Measurements from ENCODE around the gene PCDHB11.
"Not testable (repeated sequence)": the region's sequence is repeated elsewhere in the genome, so short reads cannot be mapped to it uniquely, and the experiment has no call there.

DNA sequence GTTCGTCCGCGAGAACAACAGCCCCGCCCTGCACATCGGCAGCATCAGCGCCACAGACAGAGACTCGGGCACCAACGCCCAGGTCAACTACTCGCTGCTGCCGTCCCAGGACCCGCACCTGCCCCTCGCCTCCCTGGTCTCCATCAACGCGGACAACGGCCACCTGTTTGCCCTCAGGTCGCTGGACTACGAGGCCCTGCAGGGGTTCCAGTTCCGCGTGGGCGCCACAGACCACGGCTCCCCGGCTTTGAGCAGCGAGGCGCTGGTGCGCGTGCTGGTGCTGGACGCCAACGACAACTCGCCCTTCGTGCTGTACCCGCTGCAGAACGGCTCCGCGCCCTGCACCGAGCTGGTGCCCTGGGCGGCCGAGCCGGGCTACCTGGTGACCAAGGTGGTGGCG is 10.9 kb downstream of the PCDHB11 start:
- TF ChIP-seq CTCF (IDR thresholded peaks at IDR 0.05; ENCODE audit: low read depth, low read length); EZH2phosphoT487 (IDR thresholded peaks at IDR 0.05; ENCODE audit: low read depth): not testable (repeated sequence)
